ENCODE results near the gene DUSP9.

GRCh38 chrX:153600032-153600373 is 47.0 kb upstream of the DUSP9 start:
- no peak for TF ChIP-seq CTCF (IDR thresholded peaks at IDR 0.05)
- TF ChIP-seq EZH2 (IDR thresholded peaks at IDR 0.05), result no peak
- no peak for TF ChIP-seq EZH2phosphoT487 (IDR thresholded peaks at IDR 0.05)
